Lower lobe of right lung (tissue), 2 donors: ENCODE measurements around the gene DIPK1B. TPM values are rescaled to one million over a fixed set of nuclear protein-coding genes. Genes with fewer than 3 reads are reported as not detected.

Source experiments
- ATAC-seq, 2 donors: fragments of 200-7000 bp; cut with Tn5 transposase; one replicate each; pipeline ENCODE4 v1.9.1; 2020 to 2022; ENCODE audit warnings: mild to moderate bottlenecking in 2 of 2, moderate library complexity in 2 of 2
- DNase-seq: peaks from one replicate; pipeline ENCODE4 v3.0.0-alpha.2; 2020
- H3K27ac ChIP-seq: fragments of 200-600 bp; one replicate; pipeline ENCODE4 v1.8.0; 2022
- H3K27me3 ChIP-seq: fragments of 200-600 bp; one replicate; pipeline ENCODE4 v1.8.0; 2022; ENCODE audit warnings: low read depth
- H3K36me3 ChIP-seq: fragments of 200-600 bp; one replicate; pipeline ENCODE4 v1.8.0; 2022; ENCODE audit warnings: mild to moderate bottlenecking
- H3K4me1 ChIP-seq: fragments of 200-600 bp; one replicate; pipeline ENCODE4 v1.8.0; 2022
- H3K4me3 ChIP-seq: fragments of 200-600 bp; one replicate; pipeline ENCODE4 v1.8.0; 2022; ENCODE audit warnings: mild to moderate bottlenecking
- H3K9me3 ChIP-seq: fragments of 200-600 bp; one replicate; pipeline ENCODE4 v1.8.0; 2022
- intact Hi-C: fragments of 100-400 bp; cut with DNase I; formaldehyde crosslinking; loops from one replicate; pipeline ENCODE4 v1.11.0; 2022
- total RNA-seq: library from RNA; stranded (reverse); fragmentation: NEBNext Ultra II Directional; extraction: Animal tissue kit (Norgen Biotek cat#: 25700); gene quantifications from one replicate; pipeline ENCODE4 v1.2.1, GENCODE V29; 2021
- TF ChIP-seq, protein P1 (sequence below): fragments of 200-600 bp; IDR thresholded peaks from one replicate; pipeline ENCODE4 v1.8.0; 2022; ENCODE audit warnings: antibody characterized with exemption, mild to moderate bottlenecking
- donor health status: DM: no; HTN: yes; CAD: no; lungs with severe emphysema.

Gene DIPK1B
- total RNA-seq, 1 donor from 2014 or later = 15.1 TPM

- intact Hi-C loops = no loop called here
- DNase-seq = no peak
- H3K9me3 ChIP-seq = no peaks in the 10 kb centered on the region
- peak overlapping the region; percentile 59 for H3K4me3 ChIP-seq
- peak; percentile 1 for ATAC-seq
- peak overlapping the region; percentile 88 for H3K27ac ChIP-seq
- H3K4me1 ChIP-seq = peaks cover 12% of the 10 kb centered on the region
- TF ChIP-seq, protein P1, sequence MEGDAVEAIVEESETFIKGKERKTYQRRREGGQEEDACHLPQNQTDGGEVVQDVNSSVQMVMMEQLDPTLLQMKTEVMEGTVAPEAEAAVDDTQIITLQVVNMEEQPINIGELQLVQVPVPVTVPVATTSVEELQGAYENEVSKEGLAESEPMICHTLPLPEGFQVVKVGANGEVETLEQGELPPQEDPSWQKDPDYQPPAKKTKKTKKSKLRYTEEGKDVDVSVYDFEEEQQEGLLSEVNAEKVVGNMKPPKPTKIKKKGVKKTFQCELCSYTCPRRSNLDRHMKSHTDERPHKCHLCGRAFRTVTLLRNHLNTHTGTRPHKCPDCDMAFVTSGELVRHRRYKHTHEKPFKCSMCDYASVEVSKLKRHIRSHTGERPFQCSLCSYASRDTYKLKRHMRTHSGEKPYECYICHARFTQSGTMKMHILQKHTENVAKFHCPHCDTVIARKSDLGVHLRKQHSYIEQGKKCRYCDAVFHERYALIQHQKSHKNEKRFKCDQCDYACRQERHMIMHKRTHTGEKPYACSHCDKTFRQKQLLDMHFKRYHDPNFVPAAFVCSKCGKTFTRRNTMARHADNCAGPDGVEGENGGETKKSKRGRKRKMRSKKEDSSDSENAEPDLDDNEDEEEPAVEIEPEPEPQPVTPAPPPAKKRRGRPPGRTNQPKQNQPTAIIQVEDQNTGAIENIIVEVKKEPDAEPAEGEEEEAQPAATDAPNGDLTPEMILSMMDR = no peak
- peaks cover 24% of the 10 kb centered on the region for H3K27me3 ChIP-seq
- peaks cover 57% of the 10 kb centered on the region for H3K36me3 ChIP-seq
These were observed 43.2 kb upstream of the DIPK1B start for GRCh38 chr9:136668983-136669790.

DNA sequence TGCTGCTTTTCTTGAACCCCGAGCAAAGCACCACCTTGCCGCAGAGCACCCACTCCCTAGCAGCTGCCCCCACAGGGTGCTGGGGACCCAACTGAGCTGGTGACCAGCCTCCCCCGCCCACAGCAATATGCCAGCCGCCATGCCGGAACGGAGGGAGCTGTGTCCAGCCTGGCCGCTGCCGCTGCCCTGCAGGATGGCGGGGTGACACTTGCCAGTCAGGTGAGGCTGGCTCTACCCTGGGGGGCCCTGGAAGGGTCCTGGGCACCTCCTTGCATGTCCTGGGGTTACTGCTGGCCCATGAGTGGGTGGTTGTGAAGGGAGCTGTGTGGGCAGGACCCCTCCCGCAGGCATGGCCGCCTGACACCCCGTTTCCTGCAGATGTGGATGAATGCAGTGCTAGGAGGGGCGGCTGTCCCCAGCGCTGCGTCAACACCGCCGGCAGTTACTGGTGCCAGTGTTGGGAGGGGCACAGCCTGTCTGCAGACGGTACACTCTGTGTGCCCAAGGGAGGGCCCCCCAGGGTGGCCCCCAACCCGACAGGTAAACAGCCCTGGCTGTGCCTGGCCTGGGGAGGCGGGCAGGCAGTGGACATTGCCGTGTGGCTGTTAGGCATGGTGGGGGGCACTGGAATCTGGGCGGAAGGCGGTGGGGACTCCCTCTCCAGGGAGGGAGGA lies 42.4 kb upstream of the DIPK1B start:
- ATAC-seq (no peak), DNase-seq (no peak)
- Histone ChIP-seq H3K36me3 (peaks cover 57% of the 10 kb centered on the region), H3K27me3 (peaks cover 17% of the 10 kb centered on the region), H3K9me3 (no peaks in the 10 kb centered on the region), H3K27ac (peak overlapping the region; percentile 88), H3K4me3 (peak overlapping the region; percentile 59), H3K4me1 (peaks cover 11% of the 10 kb centered on the region)
- TF ChIP-seq, protein P1 = no peak
- intact Hi-C loops = no loop called here

- peaks cover 8% of the 10 kb centered on the region for H3K4me1 ChIP-seq
- H3K36me3 ChIP-seq = peaks cover 55% of the 10 kb centered on the region
- TF ChIP-seq, protein P1 = no peak
- H3K27ac ChIP-seq = peak overlapping the region; percentile 88
- H3K4me3 ChIP-seq = peak overlapping the region; percentile 59
- ATAC-seq (no peak), DNase-seq (no peak)
- H3K27me3 ChIP-seq = peaks cover 13% of the 10 kb centered on the region
- no peaks in the 10 kb centered on the region for H3K9me3 ChIP-seq
- intact Hi-C loops = no loop called here
These were observed 41.7 kb upstream of the DIPK1B start for GRCh38 chr9:136670576-136671253.

- H3K27ac ChIP-seq = peak overlapping the region; percentile 67
- H3K36me3 ChIP-seq = peaks cover 60% of the 10 kb centered on the region
- TF ChIP-seq, protein P1 = no peak
- intact Hi-C loops = no loop called here
- H3K4me1 ChIP-seq = peaks cover 13% of the 10 kb centered on the region
- peak overlapping the region; percentile 33 for H3K4me3 ChIP-seq
- no peaks in the 10 kb centered on the region for H3K9me3 ChIP-seq
- DNase-seq (no peak), ATAC-seq (no peak)
- peaks cover 13% of the 10 kb centered on the region for H3K27me3 ChIP-seq
These were observed 41.1 kb upstream of the DIPK1B start for GRCh38 chr9:136671254-136671614.

DNA sequence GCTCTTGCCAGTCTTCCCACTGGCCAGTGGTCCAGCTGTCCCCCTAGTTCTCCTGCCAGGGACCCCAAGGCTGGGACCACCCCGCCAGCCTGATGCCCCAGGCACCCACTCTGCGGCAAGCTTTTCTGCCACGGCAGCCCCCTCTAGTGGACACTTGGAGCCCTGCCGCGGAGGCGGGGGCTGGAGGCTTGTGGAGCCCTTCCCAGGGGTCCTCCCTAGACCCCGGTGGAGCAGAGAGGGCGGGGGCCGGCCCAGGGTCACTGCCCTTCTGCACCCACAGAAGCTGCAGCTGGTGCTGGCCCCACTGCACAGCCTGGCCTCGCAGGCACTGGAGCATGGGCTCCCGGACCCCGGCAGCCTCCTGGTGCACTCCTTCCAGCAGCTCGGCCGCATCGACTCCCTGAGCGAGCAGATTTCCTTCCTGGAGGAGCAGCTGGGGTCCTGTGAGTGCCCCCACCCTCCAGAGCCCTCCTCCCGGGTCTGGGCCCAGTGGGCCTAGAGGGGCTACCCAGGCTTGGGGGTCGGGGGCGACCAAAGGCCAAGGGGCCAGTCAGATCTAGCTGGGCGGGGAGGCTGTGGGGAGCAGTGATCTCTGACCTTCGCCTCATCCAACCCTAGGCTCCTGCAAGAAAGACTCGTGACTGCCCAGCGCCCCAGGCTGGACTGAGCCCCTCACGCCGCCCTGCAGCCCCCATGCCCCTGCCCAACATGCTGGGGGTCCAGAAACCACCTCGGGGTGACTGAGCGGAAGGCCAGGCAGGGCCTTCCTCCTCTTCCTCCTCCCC lies 40.5 kb upstream of the DIPK1B start:
- peak overlapping the region; percentile 33 for H3K4me3 ChIP-seq
- DNase-seq (no peak), ATAC-seq (peak; percentile 9 to 24)
- H3K27me3 ChIP-seq = peaks cover 13% of the 10 kb centered on the region
- TF ChIP-seq, protein P1 = peak; percentile 79
- intact Hi-C loops = no loop called here
- peak overlapping the region; percentile 67 for H3K27ac ChIP-seq
- H3K9me3 ChIP-seq = no peaks in the 10 kb centered on the region
- peaks cover 63% of the 10 kb centered on the region for H3K36me3 ChIP-seq
- H3K4me1 ChIP-seq = peaks cover 19% of the 10 kb centered on the region
